Activated CD4-positive, CD25-positive, alpha-beta regulatory T cell treated with anti-CD3 and anti-CD28 coated beads, Interleukin-2, amount 50 U/mL, for 16 hours (primary cell): ENCODE results near the gene SPATA31A6.
"Not testable (repeated sequence)": the region's sequence is repeated elsewhere in the genome, so short reads cannot be mapped to it uniquely, and the experiment has no call there.

Source experiments
- DNase-seq: peaks from one replicate; pipeline ENCODE4 v3.0.0-alpha.2; 2020; ENCODE audit warnings: low read depth, low spot score

The SPATA31A6 gene

GRCh38 chr9:42183359-42183758, at the start of gene SPATA31A6:
SPATA31A6 (plus strand) TSS chr9:42183659; CDS start chr9:42183688, 29 bp downstream.
- not testable (repeated sequence) for DNase-seq

GRCh38 chr9:42160299-42160698, 23.2 kb upstream of the SPATA31A6 start:
- DNase-seq = not testable (repeated sequence)

GRCh38 chr9:42219861-42220260, 36.4 kb downstream of the SPATA31A6 start:
- DNase-seq = not testable (repeated sequence)

GRCh38 chr9:42223230-42223629, 39.8 kb downstream of the SPATA31A6 start:
- DNase-seq = not testable (repeated sequence)

- not testable (repeated sequence) for DNase-seq
These were observed 49.6 kb downstream of the SPATA31A6 start for GRCh38 chr9:42233031-42233430.

- not testable (repeated sequence) for DNase-seq
These were observed 51.2 kb downstream of the SPATA31A6 start for GRCh38 chr9:42234610-42235009.

DNA sequence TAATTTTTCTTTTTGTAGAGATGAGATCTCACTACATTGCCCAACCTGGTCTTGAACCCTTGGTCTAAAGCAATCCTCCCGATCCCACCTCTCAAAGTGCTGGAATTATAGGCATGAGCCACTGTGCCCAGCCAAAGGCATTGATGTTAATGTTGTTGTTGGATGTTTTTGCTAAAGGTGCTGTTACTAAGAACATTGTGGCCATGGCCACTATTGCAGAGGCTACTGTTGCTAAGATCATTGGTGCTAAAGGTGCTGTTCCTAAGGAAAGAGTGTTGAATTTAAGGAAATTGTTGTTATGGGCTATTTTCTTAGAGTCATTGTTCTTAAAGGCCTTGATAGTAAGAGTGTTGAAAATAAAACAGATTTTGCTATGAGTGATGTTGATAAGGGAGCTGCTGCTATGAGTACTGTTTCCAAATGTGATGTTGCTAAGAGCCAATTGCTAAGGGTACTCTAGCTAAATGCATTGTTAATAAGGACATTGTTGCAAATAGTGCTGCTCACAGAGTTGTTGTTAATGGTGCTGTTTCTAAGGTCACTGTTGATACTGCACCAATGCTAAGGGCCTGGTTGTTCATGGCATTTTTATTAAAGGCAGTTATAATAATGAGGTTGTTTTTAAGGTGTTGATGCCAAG, 52.0 kb downstream of the SPATA31A6 start:
- not testable (repeated sequence) for DNase-seq

DNA sequence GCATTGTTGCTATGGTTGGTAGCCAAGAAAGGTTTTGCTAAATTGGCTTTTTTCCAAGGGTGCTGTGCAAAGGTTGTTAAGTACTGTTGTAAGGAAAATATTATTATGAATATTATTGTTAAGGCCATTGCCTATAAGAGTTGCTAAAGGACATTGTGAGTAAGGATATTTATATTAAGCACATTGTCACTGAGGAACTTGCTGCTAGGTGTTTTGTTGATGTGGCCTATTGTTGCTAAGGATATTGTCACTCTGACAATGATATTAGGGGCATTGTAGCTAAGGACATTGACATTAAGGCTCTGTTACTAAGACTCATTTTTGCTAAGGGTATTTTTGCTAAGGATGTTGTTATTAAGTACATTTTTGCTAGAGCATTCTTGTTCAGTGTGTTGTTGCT, 52.6 kb downstream of the SPATA31A6 start:
- DNase-seq = not testable (repeated sequence)

DNA sequence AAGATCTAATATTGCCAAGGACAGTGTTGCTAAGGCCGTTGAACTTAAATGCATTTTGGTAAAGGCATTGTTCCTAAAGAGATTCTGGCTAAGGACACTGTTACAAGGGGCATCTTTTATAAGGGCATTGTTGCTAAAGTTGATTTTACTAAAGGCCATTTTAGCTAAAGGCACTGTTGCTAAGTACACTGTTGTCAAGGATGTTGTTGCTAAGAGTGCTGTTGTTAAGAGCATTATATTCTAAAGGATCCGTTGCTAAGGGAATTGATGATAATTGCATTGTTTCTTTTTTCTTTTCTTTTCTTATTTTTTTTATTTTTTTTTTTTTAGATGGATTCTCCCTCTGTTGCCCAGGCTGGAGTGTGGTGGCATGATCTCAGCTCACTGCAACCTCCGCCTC, 53.9 kb downstream of the SPATA31A6 start:
- DNase-seq = not testable (repeated sequence)

DNA sequence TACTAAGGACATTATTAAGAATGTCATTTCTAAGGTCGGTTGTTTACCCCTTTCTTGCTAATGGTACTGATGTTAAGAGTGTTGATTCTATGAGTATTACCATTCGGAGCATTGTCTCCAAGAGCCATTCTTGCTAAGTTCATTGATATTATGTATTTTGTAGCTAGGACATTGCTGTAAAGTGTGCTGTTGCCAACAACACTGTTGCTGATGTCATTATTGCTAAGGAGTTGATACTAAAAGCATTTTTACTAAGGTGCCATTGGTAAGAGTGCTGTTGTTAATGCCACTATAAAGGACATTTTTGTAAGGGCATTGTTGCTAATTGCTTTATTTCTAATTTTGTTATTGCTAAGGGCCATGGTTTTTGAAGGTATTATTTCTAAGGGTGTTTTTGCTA, 55.4 kb downstream of the SPATA31A6 start:
- not testable (repeated sequence) for DNase-seq
